Testis (tissue), 2 donors: ENCODE measurements around the gene MGLL.

ENCODE experiments used
- POLR2A ChIP-seq: fragments of 450-650 bp; IDR thresholded peaks from one replicate; pipeline ENCODE4 v1.6.1; 2017; ENCODE audit warnings: antibody characterized with exemption, mild to moderate bottlenecking, moderate library complexity
- TF ChIP-seq, protein P1 (sequence below), 3 experiments: fragments of 450-650 bp in 2 of 3; fragments of 200-600 bp in 1 of 3; sonication (generic) in 1 of 3; IDR thresholded peaks; one replicate each; pipeline ENCODE4 v1.5.1; 2016 to 2019; ENCODE audit warnings: antibody characterized with exemption in 3 of 3, mild to moderate bottlenecking in 2 of 3, moderate library complexity in 1 of 3

DNA sequence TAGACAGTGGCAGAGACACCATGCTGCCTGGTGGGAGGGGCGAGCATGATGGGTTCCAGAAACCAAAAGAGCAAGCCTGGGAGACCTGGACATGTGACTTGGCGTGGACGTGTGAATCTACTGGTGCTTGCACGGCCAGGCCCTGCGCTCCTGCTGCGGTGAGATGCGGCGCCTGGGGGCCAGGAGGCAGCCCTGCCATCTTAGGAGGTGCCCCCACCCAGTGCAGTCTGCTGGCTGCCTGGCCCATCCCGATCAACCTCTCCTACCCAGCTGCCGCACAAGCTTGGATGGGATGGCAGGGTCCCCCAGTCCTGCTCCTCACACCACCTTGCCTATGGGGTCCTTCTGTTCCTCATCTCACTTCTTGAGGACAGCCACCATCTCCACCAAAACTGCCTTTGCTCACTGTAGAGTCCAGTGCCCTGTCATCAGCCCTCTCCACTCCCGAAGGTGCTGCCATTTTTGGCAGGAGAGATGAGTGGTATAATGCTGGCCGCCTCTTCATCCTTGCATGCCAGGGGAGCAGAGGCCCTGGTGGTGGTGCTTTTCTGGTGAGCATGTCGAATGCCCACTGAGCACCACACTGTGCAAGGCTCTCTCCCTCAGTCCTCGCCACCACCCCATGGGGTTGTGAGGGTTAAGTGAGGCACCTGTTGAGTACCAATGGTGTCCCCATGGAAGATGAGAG, 152.6 kb downstream of the MGLL start:
- TF ChIP-seq, protein P1, sequence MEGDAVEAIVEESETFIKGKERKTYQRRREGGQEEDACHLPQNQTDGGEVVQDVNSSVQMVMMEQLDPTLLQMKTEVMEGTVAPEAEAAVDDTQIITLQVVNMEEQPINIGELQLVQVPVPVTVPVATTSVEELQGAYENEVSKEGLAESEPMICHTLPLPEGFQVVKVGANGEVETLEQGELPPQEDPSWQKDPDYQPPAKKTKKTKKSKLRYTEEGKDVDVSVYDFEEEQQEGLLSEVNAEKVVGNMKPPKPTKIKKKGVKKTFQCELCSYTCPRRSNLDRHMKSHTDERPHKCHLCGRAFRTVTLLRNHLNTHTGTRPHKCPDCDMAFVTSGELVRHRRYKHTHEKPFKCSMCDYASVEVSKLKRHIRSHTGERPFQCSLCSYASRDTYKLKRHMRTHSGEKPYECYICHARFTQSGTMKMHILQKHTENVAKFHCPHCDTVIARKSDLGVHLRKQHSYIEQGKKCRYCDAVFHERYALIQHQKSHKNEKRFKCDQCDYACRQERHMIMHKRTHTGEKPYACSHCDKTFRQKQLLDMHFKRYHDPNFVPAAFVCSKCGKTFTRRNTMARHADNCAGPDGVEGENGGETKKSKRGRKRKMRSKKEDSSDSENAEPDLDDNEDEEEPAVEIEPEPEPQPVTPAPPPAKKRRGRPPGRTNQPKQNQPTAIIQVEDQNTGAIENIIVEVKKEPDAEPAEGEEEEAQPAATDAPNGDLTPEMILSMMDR (IDR thresholded peaks at IDR 0.05), result no peak
- TF ChIP-seq POLR2A, result no peak
